COLO668 (cell line): Measurements from ENCODE around the gene HDDC3.

Experiments used
- DNase-seq: peaks from one replicate; lab custom pipeline; 2025; ENCODE audit not compliant: unreplicated experiment; lab: John Stamatoyannopoulos, UW

HDDC3 gene, protein sequence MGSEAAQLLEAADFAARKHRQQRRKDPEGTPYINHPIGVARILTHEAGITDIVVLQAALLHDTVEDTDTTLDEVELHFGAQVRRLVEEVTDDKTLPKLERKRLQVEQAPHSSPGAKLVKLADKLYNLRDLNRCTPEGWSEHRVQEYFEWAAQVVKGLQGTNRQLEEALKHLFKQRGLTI

DNA sequence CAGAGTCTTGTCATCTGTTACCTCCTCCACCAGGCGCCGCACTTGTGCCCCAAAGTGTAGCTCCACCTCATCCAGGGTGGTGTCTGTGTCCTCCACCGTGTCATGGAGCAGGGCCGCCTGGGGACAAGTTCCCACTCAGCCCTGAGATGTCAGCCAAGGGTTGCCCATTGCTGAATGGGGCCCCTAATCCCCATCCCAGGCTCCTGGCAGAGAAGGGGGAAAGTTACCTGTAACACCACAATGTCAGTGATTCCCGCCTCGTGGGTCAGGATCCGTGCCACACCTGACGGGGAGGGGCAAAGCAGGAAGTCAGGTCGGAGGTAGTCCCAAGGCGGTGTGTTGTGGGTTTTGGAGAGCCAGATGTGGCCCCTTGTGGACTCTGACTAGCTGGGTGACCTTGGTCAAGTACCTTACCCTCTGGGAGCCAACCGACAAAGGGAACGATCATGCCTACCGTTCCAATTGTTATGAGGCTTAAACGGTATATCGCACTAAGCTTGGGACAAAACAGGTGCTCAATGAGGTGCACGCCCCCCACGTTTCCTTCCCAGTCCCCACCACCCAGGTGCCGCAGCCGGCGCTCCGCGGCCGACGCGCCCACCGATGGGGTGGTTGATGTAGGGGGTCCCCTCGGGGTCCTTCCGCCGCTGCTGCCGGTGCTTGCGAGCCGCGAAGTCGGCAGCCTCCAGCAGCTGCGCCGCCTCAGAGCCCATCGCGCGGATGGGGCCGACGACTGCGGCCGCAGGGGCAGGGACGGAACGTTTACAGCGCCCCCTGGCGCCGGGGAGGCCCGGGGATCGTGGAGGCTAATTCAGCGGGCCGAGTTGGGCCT is at the start of gene HDDC3:
TSS of gene HDDC3 (minus strand) at position 722 of the 832 bp plus-strand sequence. CDS start at position 713, 9 bp downstream.
- DNase-seq: peak; percentile 93

DNA sequence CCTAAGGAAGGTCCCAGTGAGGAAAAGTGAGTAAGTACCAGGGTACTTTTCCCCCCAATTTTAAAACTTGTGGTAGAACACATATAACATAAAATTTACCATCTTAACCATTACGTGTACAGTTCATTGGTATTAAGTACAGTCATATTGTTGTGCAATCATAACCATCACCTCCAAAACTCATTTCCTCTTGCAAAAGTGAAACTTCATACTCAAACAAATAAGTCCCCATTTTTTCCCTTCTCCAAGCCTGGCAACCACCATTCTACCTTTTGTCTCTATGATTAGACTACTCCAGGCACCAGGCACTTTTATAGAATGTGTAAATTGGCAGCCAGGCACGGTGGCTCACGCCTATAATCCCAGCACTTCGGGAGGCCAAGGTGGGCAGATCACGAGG is 49.8 kb upstream of the HDDC3 start:
- no peak for DNase-seq

DNA sequence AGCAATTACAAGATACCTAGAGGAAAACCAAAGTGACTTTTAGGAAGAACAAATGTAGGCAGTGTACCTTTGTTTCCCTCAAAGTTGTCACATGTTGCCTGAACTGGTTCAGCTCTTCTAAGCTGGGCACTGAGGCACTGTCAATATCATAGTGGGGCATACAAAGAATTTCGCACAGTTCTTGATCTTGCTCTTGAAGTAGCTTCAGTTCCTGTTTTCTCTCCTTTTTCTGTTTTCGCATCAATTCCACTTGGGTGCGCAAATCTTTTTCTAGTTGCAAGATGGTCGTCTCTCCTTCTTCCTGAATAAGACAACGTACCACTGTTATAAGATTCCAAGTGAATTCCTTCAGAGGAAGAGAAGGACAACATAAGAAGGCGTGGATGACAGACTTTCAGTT is 49.3 kb upstream of the HDDC3 start:
- DNase-seq: no peak

DNA sequence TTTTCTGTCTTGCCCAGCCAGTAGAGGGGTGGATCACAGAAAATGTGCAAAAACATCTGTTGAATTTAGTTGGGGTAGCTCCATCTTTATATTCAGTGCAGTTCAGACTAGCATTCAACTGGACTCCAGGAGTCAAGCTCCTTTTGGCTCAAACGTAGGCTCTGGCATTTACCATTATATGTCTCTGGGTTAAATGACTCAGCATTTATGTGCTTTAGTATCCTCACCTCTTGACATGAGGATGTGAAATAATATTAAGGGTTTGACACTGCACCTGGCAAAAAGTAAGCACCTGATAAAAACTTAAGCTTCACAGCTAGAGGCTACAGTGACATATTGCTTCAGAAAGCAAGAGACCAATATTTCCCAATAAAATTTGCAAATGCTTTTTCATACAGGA is 47.2 kb upstream of the HDDC3 start:
- no peak for DNase-seq

DNA sequence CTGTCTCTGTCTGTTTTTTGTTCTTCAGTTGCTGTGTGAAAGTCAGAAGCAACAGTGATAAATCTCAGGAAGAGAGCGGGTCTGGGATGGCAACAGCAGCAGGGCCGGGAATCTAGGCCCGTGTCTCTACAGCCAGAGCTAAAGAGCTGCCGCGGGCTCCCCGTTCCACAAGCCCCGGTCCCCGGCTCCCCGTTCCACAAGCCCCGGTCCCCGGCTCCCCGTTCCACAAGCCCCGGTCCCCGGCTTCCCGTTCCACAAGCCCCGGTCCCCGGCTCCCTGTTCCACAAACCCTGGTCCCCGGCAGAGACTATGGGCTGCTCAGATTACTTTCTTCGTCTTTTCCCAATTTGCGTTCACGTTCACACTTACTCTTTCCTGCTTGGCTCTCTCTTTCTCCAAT is 41.9 kb upstream of the HDDC3 start:
- DNase-seq: no peak

DNA sequence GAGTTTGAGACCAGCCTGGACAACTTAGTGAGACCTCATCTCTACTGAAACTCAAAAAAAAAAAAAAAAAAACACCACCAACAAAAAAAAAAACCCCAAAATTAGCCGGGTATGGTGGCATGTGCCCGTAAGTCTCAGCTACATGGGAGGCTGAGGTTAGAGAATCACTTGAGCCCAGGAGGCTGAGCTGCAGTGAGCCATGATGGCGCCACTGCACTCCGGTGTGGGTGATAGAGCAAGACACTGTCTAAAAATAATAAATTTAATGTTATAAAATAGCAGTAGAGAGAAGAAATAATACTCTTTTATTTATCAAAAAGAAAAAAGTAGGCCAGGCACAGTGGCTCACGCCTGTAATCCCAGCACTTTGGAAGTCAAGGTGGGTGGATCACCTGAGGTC is 39.8 kb upstream of the HDDC3 start:
- no peak for DNase-seq

DNA sequence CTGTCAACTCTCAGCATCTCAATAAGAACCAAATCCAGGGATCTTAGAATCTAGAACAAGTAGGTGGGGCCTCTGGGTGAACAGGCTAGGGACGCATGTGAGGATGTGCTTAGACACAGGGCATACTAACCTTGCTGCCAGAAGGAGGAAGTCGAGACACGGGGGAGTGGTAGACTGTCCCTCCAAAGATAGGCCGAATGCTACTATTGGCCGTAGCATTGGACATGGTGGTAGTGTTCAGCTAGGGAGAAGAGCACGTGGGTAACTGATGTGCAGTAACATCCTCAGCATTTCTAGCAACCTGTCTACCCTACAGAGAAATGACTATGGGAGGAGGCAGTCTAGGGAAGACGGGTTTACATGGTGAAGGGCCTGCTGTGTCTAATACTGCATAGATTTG is 37.9 kb upstream of the HDDC3 start:
- no peak for DNase-seq

DNA sequence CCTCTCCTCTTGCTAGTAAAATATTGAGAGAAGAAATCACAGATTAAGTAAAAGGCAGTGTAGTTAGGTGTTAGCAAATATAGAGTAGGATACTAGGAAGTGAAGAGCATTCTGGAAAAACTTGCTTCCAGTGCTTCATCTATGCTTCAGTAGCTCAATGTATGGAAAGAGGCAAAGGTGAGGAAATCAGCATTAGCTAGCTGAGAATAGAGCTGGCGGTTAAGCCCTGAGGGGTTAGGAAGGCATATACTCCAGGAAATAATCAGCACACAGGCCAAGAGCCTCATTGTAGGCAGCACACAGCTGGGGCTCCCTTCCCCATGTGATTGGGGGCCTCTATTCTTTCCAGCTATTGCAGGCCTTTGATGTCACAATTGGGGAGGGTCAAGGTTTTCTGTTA is 36.1 kb upstream of the HDDC3 start:
- DNase-seq: no peak

DNA sequence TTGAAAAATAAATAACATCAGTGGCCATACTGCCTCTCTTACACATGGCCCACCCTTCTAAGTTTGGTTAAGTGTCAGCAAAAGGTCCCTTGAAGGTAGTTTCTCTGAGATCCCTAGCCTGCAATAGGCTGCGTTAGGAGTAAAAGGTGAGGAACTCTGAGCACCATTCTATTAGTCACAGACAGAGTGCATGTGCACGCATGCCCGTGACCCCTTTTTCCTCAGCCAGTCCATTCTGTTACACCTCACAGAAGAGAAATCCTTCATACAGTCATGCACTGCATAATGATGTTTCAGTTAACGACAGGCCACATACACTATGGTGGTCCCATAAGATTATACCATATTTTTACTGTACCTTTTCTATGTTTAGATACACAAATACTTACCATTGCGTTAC is 34.9 kb upstream of the HDDC3 start:
- no peak for DNase-seq

DNA sequence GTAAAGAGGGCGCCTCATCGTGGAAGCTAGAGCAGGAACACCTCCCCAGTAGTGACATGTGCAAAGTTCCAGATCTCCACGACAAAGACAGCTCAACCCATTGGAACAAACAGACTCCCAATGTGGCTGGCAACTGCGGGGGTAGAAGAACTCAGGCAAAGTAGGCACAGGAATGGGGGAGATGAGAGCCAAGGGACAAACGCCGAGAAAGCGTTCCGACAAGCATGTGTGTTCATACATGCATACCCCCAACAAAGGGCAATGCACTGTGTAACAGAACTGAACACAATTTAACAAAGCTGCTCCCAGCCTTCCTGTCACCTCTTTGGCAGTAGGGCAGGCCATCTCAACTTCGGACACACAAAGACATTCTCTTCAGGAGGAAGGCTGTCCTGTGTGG is 33.9 kb upstream of the HDDC3 start:
- DNase-seq: no peak

DNA sequence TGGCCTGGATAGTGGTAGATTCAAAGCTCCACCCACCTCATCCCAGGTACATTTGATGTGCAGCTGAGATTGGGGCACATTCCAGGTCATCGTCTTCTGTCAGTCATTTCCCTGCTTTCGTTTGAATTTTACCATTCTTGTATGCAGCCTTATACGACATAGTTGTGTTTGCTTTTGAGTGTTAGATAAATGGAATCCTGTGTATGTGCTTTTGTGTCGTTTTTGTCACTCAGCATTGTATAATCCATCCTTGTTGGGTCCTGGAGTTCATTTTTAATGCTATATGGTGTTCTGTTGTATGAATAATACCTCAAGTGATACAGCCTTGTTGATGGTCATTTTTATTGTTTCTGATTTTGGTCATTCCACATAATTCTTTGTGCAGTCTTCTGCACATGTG is 29.7 kb upstream of the HDDC3 start:
- DNase-seq: no peak

DNA sequence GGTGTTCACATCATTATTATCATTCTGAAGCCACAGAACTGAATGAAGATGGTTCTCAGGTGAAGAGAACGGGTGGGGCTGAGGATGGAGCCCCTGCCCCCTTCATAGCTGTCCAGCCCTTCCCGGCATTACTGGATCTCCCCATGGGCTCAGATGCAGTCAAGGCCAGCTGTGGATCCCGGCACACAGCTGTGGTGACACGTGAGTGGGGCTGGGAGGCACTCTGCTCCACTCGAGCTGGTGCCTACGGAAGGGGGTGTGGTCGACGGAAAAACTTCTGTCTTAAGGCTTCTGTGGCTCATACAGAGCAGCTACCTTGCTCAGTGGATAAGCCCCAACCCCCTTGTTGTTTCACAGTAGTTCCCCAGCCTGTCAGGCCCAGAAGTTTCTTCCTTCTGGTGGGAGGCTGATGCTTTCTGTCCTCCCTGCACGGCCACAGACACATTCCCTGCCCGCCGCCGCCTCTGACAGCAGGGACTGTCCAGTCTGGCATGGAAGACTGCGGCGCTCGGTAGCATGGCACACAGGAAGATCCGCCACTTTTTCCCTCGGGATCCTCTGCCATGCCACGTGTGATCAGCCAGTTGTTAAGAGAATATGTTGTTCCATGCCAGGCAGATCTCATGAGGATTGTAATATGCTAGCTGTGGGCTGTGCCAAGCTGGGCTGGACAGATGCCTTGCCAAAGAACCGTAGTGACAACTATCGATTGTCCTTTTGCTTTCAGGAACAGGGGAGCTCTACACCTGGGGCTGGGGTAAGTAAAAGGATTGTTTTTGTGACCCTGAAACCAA is 28.1 kb upstream of the HDDC3 start:
- no peak for DNase-seq

DNA sequence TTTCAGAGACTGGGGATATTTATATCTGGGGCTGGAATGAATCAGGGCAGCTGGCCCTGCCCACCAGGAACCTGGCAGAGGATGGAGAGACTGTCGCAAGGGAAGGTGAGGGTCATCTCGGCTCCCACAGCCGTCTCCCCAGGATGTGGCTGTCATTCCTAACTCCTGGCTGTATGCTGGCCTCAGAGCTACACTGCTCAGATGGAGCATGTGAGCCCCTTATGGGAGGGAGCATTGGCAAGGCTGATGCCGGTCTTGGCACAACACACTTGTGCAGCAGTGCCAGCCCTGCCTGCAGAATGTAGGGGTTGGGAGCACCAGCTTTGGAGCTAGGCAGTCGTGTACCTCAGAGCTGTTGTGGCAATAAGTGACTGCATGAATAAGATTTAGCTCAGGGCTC is 27.5 kb upstream of the HDDC3 start:
- no peak for DNase-seq

DNA sequence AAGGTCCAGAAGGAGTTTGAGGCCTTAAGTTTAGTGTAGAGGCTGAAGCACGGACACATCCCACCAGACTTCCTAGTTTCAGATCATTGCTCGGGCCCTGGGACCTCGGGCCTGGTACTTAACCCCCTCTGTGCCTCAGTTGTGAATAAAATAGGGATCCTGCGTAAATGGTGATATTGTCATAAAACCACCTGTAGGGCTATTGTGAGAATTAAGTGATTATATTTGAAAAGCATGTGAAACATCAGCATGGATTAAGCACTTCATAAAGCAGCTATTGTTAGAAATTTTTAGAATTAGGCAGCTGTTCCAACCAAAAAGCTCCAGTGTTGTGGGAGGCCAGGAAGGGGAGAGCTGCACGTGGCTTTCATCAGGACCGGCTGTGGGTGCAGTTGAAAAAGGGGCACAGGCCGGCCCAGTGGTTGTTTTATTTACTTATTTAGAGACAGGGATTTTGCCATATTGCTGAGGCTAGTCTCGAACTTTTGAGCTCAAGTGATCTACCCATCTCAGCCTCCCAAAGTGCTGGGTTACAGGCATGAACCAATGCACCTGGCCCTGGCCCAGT is 26.8 kb upstream of the HDDC3 start:
- DNase-seq: no peak

DNA sequence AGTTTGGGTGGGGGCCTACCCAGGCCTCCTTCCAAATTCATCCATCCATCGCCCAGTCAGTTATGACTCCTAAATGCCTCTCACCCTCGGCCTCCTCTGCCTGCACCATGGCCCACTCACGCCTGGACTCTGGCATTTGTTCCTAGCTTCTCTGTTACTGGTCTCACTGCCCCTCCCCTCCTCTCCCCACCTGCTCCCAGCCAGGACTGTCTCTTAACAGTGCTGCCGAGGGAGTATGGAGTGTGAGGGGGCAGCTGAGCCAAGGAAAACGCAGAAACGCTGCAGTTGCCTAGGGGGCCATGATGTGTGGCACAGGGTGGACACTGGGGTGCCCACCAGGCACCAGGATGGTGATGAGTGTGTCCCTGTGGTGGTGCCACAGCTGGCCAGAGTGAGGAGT is 25.4 kb upstream of the HDDC3 start:
- DNase-seq: no peak

DNA sequence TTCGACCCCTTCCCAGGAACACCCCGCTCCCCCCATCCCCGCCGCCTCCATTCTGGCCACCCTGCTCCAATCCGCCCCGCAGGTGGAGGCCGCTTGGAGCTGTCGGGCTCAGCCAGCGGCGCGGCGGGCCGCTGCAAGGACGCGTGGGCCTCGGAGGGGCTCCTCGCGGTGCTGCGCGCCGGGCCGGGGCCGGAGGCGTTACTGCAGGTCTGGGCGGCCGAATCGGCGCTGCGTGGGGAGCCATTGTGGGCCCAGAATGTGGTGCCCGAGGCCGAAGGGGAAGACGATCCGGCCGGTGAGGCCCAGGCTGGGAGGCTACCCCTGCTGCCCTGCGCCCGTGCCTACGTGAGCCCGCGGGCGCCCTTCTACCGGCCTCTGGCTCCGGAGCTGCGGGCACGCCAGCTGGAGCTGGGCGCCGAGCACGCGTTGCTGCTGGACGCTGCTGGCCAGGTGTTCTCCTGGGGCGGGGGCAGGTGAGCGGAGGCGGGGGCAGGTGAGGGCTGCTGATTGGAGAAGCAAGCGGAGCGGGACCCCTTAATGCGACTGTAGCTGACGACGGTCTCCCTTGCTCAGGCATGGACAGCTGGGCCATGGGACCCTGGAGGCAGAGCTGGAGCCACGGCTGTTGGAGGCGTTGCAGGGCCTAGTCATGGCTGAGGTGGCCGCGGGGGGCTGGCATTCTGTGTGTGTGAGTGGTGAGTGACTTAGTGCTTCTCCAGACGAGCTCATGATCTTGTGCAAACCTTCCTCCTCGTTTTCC is 24.9 kb upstream of the HDDC3 start:
- DNase-seq: peak; percentile 70

DNA sequence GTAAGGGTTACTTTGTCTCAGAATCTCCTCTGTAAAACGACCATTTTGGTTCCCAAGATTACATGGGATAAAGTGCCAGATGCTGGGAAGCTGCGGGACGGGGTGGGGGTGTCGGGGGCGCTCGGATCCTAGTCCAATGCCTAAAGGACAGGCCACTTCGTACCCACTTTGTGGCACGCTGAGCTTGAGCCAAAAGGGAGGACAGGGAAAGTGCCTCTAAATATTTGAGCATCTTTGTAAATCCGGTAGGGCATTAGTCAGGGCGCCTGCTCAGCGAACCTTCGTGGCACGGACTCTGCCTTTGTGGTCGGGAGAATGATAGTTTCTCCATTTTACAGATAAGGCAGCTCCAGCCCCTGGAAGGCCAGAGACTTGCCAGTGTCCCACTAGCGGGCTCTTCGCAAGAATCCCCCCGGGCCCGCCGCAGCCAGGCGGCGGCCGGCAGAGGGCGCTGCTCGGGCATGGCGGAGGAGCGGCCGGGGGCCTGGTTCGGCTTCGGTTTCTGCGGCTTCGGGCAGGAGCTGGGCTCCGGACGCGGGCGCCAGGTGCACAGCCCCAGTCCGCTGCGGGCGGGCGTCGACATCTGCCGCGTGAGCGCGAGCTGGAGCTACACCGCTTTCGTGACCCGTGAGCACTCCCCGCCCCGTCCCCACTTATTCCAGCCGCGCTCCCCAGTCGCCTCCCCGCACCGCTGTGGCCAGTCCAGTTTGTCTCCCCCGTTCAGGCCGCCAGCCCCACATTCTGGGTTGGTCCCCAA is 24.1 kb upstream of the HDDC3 start:
- DNase-seq: peak; percentile 94

DNA sequence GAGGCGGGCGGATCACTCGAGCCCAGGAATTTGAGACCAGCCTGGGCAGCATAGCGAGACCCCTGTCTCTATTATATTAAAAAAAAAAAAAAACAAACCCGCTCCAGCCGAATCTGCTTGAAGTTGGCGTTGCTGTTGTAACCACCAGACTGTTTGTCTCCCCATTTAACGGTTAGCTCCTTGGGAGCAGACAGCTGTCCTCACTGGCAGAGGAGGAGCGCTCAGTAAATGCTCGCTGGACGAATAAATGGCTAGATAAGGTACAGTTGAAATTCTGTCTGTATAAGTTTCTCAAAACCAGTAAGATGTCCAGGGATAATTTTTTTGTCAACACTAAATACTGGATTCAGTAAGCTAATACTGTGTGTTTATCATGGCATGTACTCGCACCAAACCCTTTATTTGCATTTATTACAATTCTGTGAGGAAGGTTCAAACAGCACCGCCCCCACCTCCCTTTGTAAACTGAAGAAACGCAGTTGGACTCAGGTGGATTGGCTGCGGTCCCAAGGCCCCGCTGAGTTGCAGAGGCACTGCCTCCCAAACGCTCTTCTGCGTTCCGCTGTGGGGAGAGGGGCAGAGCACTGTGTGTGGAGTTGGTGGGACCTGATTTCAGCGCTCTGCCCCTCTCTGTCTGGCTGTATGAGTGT is 23.4 kb upstream of the HDDC3 start:
- DNase-seq: peak; percentile 51

DNA sequence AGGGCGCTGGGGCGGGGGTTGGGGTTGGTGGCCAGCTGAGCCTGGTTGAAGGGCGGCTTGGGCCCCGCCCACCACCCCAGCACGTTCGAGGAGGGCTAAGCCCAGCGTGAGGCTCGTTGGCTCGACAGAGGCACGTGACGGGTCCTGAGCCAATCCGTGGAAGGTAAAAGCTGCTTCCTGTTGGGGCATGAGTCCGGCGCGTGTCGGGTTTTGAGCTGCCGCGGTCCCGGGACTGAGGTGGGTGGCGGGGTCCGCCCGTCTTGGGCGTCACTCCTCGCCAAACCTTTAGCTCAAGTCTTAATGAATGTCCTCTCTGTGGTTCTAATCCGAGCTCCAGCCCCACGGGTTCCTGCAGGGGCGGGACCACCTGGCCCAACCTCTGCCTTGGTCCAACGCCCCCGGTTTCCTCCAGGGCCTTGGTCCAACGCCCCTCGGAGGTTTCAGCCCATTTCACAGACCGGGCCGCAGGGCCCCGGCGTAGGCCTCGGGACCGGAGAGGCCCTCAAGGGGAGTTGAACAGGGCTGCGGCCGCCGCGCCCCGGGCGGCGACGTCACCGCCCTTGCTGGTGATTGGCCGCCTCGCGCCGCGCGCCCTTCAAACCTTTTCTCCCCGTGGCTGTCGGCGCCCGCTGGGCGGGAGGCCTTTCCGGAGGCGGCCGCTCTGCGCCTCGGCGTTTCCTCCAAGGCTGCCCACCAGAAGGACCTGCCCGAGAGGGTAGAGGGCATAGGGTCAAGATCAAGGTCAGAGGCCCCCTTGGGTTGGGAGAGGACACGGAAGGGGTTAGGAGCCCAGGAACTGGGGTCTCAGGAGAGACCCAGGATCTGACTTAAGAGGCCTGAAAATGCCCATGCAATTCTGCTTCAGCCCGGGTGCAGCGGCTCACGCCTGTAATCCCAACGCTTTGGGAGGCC is 22.6 kb upstream of the HDDC3 start, which contains the start of gene RCCD1:
TSS of gene RCCD1 (plus strand) at position 173 of the 912 bp plus-strand sequence. CDS start 1,851 bp downstream, outside the sequence.
- peak; percentile 96 for DNase-seq
